Measurements from ENCODE around the gene POLR2I.
"Not testable (repeated sequence)": the region's sequence is repeated elsewhere in the genome, so short reads cannot be mapped to it uniquely, and the experiment has no call there.

The POLR2I gene

GRCh38 chr19:36131221-36131620 is 16.5 kb upstream of the POLR2I start:
- not testable (repeated sequence) for DNase-seq

DNA sequence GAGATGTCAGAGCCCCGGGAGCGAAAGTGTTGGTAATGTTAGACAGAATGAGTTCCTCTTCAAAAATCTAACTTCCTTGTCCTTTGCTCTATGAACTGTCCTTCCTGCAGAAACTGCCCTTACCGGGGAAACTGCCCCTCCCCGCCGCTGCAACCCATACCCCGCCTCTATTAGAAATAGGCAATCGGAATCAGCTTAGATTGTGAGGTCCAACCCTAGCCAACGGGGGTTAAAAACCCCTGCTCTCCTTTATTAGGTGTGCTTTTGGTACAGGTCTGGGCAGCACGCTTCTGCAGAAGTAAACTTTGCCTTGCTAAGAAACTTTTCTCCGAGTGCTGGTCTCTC is 13.7 kb upstream of the POLR2I start:
- DNase-seq, result peak; percentile 12

- no peak for DNase-seq
Observed at GRCh38 chr19:36125557-36125956, 10.9 kb upstream of the POLR2I start.

GRCh38 chr19:36121486-36122124 is 6.9 kb upstream of the POLR2I start:
- no peak for DNase-seq

GRCh38 chr19:36120984-36121358 is 6.3 kb upstream of the POLR2I start:
- no peak for DNase-seq

GRCh38 chr19:36120092-36120983 is 5.7 kb upstream of the POLR2I start:
- no peak for DNase-seq

DNA sequence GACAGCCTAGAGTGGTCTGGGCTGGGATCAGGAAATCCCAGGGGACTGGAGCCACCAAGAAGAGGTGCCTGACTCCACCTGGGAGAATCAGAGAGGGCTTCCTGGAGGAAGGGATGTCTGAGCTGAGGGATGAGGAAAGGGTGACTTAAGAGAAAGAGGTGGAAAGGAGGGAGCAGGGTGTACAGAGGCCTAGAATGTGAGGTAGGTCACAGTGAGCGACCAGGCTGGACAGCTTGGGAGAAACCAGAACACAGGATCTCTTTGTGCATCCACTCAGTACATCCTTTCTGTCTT is 1.6 kb upstream of the POLR2I start:
- no peak for DNase-seq

DNA sequence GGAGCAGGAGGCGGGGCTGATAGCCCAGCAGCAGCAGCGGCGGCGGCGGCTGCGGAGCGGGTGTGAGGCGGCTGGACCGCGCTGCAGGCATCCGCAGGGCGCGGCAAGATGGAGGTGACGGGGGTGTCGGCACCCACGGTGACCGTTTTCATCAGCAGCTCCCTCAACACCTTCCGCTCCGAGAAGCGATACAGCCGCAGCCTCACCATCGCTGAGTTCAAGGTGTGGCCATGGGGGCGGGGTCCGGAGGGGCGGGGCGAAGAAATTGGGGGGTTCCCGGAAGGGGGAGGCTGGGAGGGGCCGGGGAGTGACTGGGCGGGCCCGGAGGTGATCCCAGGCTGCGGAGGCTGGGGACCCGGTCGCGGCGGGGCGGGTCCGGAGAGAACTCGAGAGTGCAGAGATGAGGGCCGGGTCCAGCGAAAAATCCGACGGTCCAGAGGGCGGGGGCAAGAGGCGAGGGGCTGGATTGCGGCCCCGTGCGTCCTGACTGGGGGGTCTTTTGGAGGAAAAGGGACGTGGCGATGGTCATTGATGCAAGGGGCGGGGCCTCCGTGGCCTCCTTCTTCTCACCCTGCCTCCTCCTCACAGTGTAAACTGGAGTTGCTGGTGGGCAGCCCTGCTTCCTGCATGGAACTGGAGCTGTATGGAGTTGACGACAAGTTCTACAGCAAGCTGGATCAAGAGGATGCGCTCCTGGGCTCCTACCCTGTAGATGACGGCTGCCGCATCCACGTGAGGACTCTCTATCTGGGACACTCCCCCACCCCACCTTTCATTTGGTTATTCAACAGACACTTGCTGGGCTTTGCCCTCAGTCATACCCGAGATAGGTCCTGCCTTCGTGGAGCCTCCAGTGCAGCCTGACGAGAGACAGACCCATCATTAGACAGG is 1.0 kb upstream of the POLR2I start, which contains the start of gene TBCB:
Gene TBCB, plus strand, starts transcription at position 16 of the 891 bp plus-strand sequence. Its CDS starts 93 bp downstream, at position 109.
- peak; percentile 91 for DNase-seq

DNA sequence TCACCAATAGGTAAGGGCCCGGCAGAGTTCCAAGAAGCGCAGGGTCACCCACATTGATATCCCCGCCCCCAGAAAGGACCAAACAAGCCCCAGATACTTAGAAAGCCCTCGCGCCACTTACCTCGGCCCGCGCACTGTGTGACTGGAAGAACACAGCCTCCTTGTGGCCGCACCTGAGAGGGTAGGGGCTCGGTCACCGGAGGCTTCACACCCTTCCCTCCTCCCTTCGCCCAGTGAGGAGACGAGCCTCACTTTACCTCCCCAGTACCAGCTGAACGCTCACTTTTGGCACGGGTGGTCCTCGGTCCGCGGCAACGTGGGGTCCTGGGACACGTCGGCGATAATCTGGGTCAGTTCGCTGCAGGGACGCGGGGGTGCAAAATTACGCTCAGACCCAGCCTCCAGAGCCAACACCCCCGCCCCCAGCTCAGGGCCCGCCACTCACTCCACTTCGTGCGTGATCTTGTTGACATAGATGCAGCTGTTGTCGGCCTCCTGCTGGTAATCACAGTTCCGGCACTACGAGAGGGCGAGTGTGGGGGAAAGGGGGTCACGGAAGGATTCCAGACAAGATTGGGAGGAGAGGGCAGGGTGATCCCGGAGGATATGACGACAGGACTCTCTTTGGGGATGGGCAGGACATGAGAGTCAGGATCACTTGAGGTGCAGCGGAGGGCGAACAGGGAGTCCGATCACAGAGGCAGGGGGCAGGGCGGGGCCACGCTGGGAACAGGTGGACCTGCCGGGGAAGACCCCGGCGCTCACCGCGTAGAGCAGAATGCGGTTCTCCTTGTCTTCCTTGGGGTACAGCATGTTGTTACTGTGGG is 568 bp downstream of the POLR2I start:
- DNase-seq, result peak; percentile 37

- no peak for DNase-seq
Observed at GRCh38 chr19:36113425-36113824, 1.2 kb downstream of the POLR2I start.

- DNase-seq, result no peak
Observed at GRCh38 chr19:36112678-36113077, 2.0 kb downstream of the POLR2I start.

DNA sequence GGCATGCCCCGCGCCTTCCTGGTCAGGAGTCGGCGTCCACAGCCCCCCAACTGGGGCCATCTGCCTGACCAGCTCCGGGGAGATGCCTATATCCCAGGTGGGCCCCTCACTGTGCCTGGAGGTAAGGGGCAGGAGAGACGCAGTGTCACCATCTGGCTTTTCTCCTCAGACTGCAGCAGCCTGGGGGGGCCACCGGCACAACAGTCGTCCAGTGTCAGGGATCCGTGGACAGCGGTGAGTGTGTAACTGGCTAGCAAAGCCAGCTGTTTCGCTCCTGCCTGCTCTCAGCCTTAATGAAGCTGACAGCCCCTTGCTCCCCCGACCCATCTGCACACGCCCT is 3.5 kb downstream of the POLR2I start:
- no peak for DNase-seq

GRCh38 chr19:36110487-36111199 is 4.0 kb downstream of the POLR2I start, which contains the start of gene OVOL3:
Gene OVOL3 (plus strand): TSS chr19:36111143. CDS start chr19:36111203, 60 bp downstream.
- DNase-seq, result no peak

- DNase-seq, result no peak
Observed at GRCh38 chr19:36108684-36109083, 6.0 kb downstream of the POLR2I start.

- DNase-seq, result no peak
Observed at GRCh38 chr19:36106991-36107390, 7.7 kb downstream of the POLR2I start.

- no peak for DNase-seq
Observed at GRCh38 chr19:36106441-36106840, 8.2 kb downstream of the POLR2I start.

DNA sequence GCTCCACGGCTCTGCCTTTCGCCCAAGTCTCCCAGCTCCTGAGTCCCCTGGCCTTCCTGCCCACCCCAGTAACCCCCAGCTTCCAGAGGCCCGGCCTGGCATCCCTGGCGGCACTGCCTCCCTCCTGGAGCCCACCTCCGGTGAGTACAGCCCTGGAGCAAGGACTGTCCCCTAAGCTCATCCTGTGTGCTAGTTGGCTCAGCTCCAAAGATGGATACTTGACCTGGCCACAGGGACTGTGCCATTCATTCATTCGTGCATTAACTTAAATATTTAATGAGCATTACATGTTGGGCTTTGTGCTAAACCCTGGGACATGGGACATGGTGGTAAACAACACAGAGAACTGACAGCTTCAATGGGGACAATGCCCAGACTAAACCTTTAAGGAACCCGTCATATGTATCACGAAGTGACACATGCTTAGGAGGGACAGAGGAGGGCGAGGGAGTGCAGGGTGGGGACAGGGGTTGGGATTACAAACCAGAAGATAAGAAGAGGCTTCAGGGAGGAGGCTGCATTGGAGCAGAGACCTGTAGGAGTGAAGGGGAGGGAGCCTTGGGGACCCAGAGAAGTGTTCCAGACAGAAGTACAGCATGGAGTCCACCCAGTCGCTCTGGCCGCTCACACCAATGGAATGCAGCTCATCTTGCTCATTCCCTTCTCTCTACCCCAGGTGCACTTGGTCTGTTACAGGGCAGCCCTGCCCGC is 10.7 kb downstream of the POLR2I start:
- DNase-seq, result no peak

DNA sequence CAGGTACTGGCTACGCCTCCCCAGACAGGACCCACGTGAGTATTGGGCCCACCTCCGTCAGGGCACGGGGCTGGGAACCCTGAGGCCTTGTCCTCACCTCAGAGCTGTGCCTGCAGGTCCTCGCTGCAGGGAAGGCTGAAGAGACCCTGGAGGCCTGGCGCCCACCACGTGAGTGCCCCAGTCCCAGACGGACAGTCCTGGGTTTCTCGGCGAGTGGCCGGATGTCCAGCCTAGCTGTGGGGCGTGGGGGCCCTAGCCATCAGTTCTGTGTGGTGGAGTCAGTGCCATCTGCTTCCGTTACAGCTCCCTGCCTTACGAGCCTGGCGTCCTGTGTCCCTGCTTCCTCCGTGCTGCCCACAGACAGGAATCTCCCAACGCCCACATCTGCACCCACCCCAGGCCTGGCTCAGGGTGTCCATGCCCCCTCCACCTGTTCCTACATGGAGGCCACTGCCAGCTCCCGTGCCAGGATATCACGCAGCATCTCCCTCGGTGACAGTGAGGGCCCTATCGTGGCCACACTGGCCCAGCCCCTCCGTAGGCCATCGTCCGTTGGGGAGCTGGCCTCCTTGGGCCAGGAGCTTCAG is 11.5 kb downstream of the POLR2I start:
- DNase-seq, result no peak

DNA sequence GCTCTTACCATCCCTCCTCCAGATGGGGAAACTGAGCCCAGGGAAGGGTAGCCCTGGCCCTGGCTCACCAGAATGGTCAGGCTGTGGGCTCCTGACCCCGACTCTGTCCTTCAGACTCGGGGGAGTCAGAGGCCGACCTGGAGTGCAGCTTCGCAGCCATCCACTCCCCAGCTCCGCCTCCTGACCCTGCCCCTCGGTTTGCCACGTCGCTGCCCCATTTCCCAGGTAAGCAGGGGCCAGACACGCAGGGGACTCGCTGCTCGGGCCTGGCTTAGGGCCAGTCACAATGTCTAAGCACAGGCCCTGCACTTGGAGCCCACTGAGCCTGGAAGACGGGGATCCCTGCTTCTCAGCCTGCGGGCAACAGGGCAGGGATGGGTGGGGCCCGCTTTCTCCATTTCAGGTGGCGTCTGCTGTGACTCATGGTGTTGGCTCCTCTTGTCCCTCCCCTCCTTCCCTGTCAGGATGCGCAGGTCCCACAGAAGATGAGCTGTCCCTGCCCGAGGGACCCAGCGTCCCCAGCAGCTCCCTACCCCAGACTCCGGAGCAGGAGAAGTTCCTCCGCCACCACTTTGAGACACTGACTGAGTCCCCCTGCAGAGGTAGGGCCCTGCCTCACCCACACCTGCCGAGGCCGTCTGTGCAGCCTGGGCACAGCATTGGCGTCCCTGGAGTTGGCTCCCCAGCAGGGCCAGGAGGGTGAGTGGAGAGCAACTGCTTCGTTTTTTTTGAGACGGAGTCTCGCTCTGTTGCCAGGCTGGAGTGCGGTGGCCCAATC is 12.9 kb downstream of the POLR2I start:
- no peak for DNase-seq

DNA sequence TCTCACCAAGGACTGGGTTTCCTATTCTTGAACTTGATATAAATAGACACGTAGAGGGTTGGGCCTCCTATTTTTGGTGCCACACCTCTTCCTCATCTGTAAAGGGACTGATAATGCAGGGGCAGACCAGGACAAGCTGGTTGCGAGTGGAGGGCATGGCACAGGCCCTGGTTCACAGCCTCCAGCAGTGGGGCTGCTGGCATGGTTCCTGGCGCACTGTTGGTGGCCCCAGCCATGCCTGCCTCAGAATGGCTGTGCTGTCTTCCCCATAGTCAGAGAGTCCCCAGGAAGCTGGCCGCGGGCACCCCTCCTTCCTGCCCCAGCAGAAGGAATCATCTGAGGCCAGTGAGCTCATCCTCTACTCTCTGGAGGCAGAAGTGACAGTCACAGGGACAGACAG is 14.2 kb downstream of the POLR2I start:
- DNase-seq, result no peak
